Measurements from ENCODE around the gene ZNF561.

ZNF561 gene

GRCh38 chr19:9580728-9581127 lies 40.3 kb downstream of the ZNF561 start:
- TF ChIP-seq CTCF (conservative IDR thresholded peaks at IDR 0.05; ENCODE audit: low read depth, low read length) = no peak
- H3K4me3 ChIP-seq (ENCODE audit: low read depth, low read length) = no peak overlapping the region
- DNase-seq (ENCODE audit: low read depth) = no peak

GRCh38 chr19:9570255-9570654 lies 50.8 kb downstream of the ZNF561 start:
- H3K4me3 ChIP-seq (ENCODE audit: low read depth, low read length) = no peak overlapping the region
- DNase-seq (ENCODE audit: low read depth) = no peak
- TF ChIP-seq CTCF (conservative IDR thresholded peaks at IDR 0.05; ENCODE audit: low read depth, low read length) = no peak

GRCh38 chr19:9566729-9567128 lies 54.3 kb downstream of the ZNF561 start:
- TF ChIP-seq CTCF (conservative IDR thresholded peaks at IDR 0.05; ENCODE audit: low read depth, low read length) = no peak
- DNase-seq (ENCODE audit: low read depth) = no peak
- H3K4me3 ChIP-seq (ENCODE audit: low read depth, low read length) = no peak overlapping the region

GRCh38 chr19:9565900-9566705 lies 54.9 kb downstream of the ZNF561 start:
- DNase-seq (ENCODE audit: low read depth) = peak; percentile 19
- no peak overlapping the region for H3K4me3 ChIP-seq (ENCODE audit: low read depth, low read length)
- no peak for TF ChIP-seq CTCF (conservative IDR thresholded peaks at IDR 0.05; ENCODE audit: low read depth, low read length)

All from choroid plexus epithelial cell (primary cell).